ENCODE data around the gene RPE65.
"Not testable (repeated sequence)": the region's sequence is repeated elsewhere in the genome, so short reads cannot be mapped to it uniquely, and the experiment has no call there.

Gene RPE65

GRCh38 chr1:68453060-68453670 is 3.4 kb upstream of the RPE65 start:
- no peak for DNase-seq (ENCODE audit: low spot score)

- no peak for DNase-seq (ENCODE audit: low spot score)
Measured at GRCh38 chr1:68448365-68448764, 1.4 kb downstream of the RPE65 start.

GRCh38 chr1:68445709-68446108 is 4.0 kb downstream of the RPE65 start:
- DNase-seq (ENCODE audit: low spot score): no peak

GRCh38 chr1:68442822-68443556 is 6.8 kb downstream of the RPE65 start:
- no peak for DNase-seq (ENCODE audit: low spot score)

GRCh38 chr1:68442006-68442405 is 7.7 kb downstream of the RPE65 start:
- DNase-seq (ENCODE audit: low spot score): no peak

GRCh38 chr1:68438310-68438709 is 11.4 kb downstream of the RPE65 start:
- DNase-seq (ENCODE audit: low spot score): no peak

GRCh38 chr1:68433395-68433794 is 16.4 kb downstream of the RPE65 start:
- DNase-seq (ENCODE audit: low spot score): no peak

GRCh38 chr1:68431076-68431475 is 18.7 kb downstream of the RPE65 start:
- no peak for DNase-seq (ENCODE audit: low spot score)

- DNase-seq (ENCODE audit: low spot score): no peak
Measured at GRCh38 chr1:68429233-68429808, 20.4 kb downstream of the RPE65 start.

GRCh38 chr1:68426594-68426993 is 23.2 kb downstream of the RPE65 start:
- DNase-seq (ENCODE audit: low spot score): no peak

GRCh38 chr1:68421350-68421749 is 28.4 kb downstream of the RPE65 start:
- DNase-seq (ENCODE audit: low spot score): no peak

GRCh38 chr1:68409426-68409825 is 40.3 kb downstream of the RPE65 start:
- DNase-seq (ENCODE audit: low spot score): no peak

GRCh38 chr1:68401506-68401905 is 48.2 kb downstream of the RPE65 start:
- DNase-seq (ENCODE audit: low spot score): no peak

GRCh38 chr1:68395575-68395974 is 54.2 kb downstream of the RPE65 start:
- DNase-seq (ENCODE audit: low spot score): not testable (repeated sequence)

GRCh38 chr1:68392474-68392873 is 57.3 kb downstream of the RPE65 start:
- not testable (repeated sequence) for DNase-seq (ENCODE audit: low spot score)

- DNase-seq (ENCODE audit: low spot score): not testable (repeated sequence)
Measured at GRCh38 chr1:68385798-68386524, 63.8 kb downstream of the RPE65 start.

GRCh38 chr1:68384872-68385411 is 64.8 kb downstream of the RPE65 start:
- no peak for DNase-seq (ENCODE audit: low spot score)

- DNase-seq (ENCODE audit: low spot score): no peak
Measured at GRCh38 chr1:68384321-68384813, 65.4 kb downstream of the RPE65 start.

- no peak for DNase-seq (ENCODE audit: low spot score)
Measured at GRCh38 chr1:68383092-68383491, 66.7 kb downstream of the RPE65 start.

GRCh38 chr1:68379085-68379478 is 70.7 kb downstream of the RPE65 start:
- DNase-seq (ENCODE audit: low spot score): no peak
